Stimulated activated CD8-positive, alpha-beta memory T cell treated with anti-CD3 and anti-CD28 coated beads, Interleukin-2, amount 100 ng/mL, for 48 hours (primary cell): ENCODE results near the gene RCAN1.

Experiments
- DNase-seq, 2 donors: peaks; one replicate each; pipeline ENCODE4 v3.0.0-alpha.2; 2020; ENCODE audit warnings: low read depth in 2 of 2

RCAN1 gene

GRCh38 chr21:34543017-34543416 is 71.9 kb downstream of the RCAN1 start:
- DNase-seq = no peak

GRCh38 chr21:34540206-34540605 is 74.7 kb downstream of the RCAN1 start:
- no peak for DNase-seq

- DNase-seq = no peak
These were observed 77.1 kb downstream of the RCAN1 start for GRCh38 chr21:34537838-34538237.

GRCh38 chr21:34536820-34537219 is 78.1 kb downstream of the RCAN1 start:
- no peak for DNase-seq

GRCh38 chr21:34536311-34536710 is 78.6 kb downstream of the RCAN1 start:
- no peak for DNase-seq

GRCh38 chr21:34535886-34536285 is 79.0 kb downstream of the RCAN1 start:
- DNase-seq = no peak

- no peak for DNase-seq
These were observed 80.4 kb downstream of the RCAN1 start for GRCh38 chr21:34534522-34534921.

GRCh38 chr21:34533938-34534337 is 81.0 kb downstream of the RCAN1 start:
- DNase-seq = no peak

GRCh38 chr21:34531399-34531798 is 83.5 kb downstream of the RCAN1 start:
- DNase-seq = no peak

- DNase-seq = no peak
These were observed 84.7 kb downstream of the RCAN1 start for GRCh38 chr21:34530261-34530660.

GRCh38 chr21:34528131-34528561 is 86.8 kb downstream of the RCAN1 start:
- DNase-seq = no peak

- DNase-seq = no peak
These were observed 88.2 kb downstream of the RCAN1 start for GRCh38 chr21:34526618-34527290.

- no peak for DNase-seq
These were observed 88.7 kb downstream of the RCAN1 start for GRCh38 chr21:34526241-34526617.

GRCh38 chr21:34524646-34525601 is 90.0 kb downstream of the RCAN1 start:
- DNase-seq = no peak

GRCh38 chr21:34523019-34523555 is 91.8 kb downstream of the RCAN1 start:
- DNase-seq = no peak

GRCh38 chr21:34522284-34522683 is 92.6 kb downstream of the RCAN1 start:
- no peak for DNase-seq

- DNase-seq = no peak
These were observed 93.4 kb downstream of the RCAN1 start for GRCh38 chr21:34521561-34521960.

- DNase-seq = no peak
These were observed 94.0 kb downstream of the RCAN1 start for GRCh38 chr21:34520764-34521508.

GRCh38 chr21:34520281-34520680 is 94.6 kb downstream of the RCAN1 start:
- no peak for DNase-seq

GRCh38 chr21:34519694-34520093 is 95.2 kb downstream of the RCAN1 start:
- no peak for DNase-seq

- DNase-seq = no peak
These were observed 95.9 kb downstream of the RCAN1 start for GRCh38 chr21:34519016-34519415.

- DNase-seq = no peak
These were observed 96.6 kb downstream of the RCAN1 start for GRCh38 chr21:34518301-34518700.
